ENCODE results near the gene ERCC4. TPM values are rescaled to one million over a fixed set of nuclear protein-coding genes. Genes with fewer than 3 reads are reported as not detected.

Gene ERCC4
- polyA plus RNA-seq, 3 donors from 2014 or later = 17.1 to 25.2 (median 21.8) TPM

DNA sequence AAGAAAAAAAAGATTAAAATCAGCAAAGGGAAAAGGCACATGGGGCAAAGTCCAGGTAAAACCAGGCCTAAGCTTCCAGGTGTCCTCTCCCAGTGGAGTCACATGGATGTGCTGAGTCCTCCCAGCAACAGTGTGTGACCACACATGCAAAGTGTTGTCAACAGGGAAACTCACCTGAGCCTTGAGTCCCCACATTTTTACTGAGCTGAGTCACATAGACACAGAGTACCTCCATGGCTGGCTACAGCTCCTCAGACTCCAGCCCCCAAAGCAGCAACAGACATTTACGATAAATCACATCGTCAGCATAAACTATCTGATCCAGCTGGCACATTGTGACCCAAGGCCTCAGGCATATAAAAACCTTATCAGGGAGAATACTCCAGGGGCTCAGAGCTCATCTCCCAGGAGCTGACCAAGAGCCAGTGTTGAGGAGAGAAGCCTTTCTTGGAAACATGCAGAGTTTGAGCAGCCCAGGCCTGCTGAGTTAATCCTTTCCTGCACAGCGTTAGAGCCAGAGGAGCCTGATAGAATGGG, 20.5 kb downstream of the ERCC4 start:
- H3K9me3 Mint-ChIP-seq = no peaks in the 10 kb centered on the region
- H3K27me3 Mint-ChIP-seq (ENCODE audit: low read depth in 3 of 3) = peaks cover 0 to 2% (median 0%) of the 10 kb centered on the region in 3 donors
- no peak overlapping the region for H3K4me3 Mint-ChIP-seq
- H3K36me3 Mint-ChIP-seq = peaks cover 20 to 51% (median 25%) of the 10 kb centered on the region in 3 donors
- no peak overlapping the region for H3K27ac Mint-ChIP-seq
- no peaks in the 10 kb centered on the region for H3K4me1 Mint-ChIP-seq
- no peak for DNase-seq

- Mint-ChIP-seq H3K36me3 (peaks cover 24 to 46% (median 34%) of the 10 kb centered on the region in 3 donors), H3K27ac (no peak overlapping the region), H3K4me3 (no peak overlapping the region), H3K27me3 (ENCODE audit: low read depth in 3 of 3) (peaks cover 0 to 4% (median 2%) of the 10 kb centered on the region in 3 donors), H3K4me1 (no peaks in the 10 kb centered on the region), H3K9me3 (no peaks in the 10 kb centered on the region)
- no peak for DNase-seq
These were observed 24.9 kb downstream of the ERCC4 start for GRCh38 chr16:13944816-13945215.

- no peak for DNase-seq
- Mint-ChIP-seq H3K4me3 (no peak overlapping the region), H3K9me3 (no peaks in the 10 kb centered on the region), H3K27ac (peak overlapping the region in 1 of 6 donors; percentile 38), H3K27me3 (ENCODE audit: low read depth in 3 of 3) (peaks cover 0 to 4% (median 2%) of the 10 kb centered on the region in 3 donors), H3K36me3 (peaks cover 33 to 51% (median 34%) of the 10 kb centered on the region in 3 donors), H3K4me1 (no peaks in the 10 kb centered on the region)
These were observed 26.0 kb downstream of the ERCC4 start for GRCh38 chr16:13945744-13946485.

DNA sequence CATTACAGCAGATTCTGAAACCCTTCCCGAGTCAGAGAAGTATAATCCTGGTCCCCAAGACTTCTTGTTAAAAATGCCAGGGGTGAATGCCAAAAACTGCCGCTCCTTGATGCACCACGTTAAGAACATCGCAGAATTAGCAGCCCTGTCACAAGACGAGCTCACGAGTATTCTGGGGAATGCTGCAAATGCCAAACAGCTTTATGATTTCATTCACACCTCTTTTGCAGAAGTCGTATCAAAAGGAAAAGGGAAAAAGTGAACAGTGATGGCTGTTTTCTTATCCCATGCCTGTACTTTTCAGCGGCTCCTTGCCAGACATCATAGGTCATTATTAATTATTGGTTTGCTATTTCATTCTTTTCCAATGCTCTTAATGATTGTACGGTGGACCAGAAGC, 28.1 kb downstream of the ERCC4 start:
- H3K27me3 Mint-ChIP-seq (ENCODE audit: low read depth in 3 of 3) = peaks cover 0 to 4% (median 2%) of the 10 kb centered on the region in 3 donors
- DNase-seq = no peak
- H3K27ac Mint-ChIP-seq = no peak overlapping the region
- H3K4me1 Mint-ChIP-seq = no peaks in the 10 kb centered on the region
- H3K36me3 Mint-ChIP-seq = peaks cover 27 to 44% (median 31%) of the 10 kb centered on the region in 3 donors
- H3K4me3 Mint-ChIP-seq = no peak overlapping the region
- no peaks in the 10 kb centered on the region for H3K9me3 Mint-ChIP-seq

- H3K27ac Mint-ChIP-seq = no peak overlapping the region
- no peaks in the 10 kb centered on the region for H3K9me3 Mint-ChIP-seq
- peaks cover 0 to 5% (median 2%) of the 10 kb centered on the region in 3 donors for H3K27me3 Mint-ChIP-seq (ENCODE audit: low read depth in 3 of 3)
- peaks cover 23 to 30% (median 24%) of the 10 kb centered on the region in 3 donors for H3K36me3 Mint-ChIP-seq
- no peak overlapping the region for H3K4me3 Mint-ChIP-seq
- no peaks in the 10 kb centered on the region for H3K4me1 Mint-ChIP-seq
- DNase-seq = no peak
These were observed 31.0 kb downstream of the ERCC4 start for GRCh38 chr16:13950821-13951547.

- Mint-ChIP-seq H3K27ac (no peak overlapping the region), H3K9me3 (no peaks in the 10 kb centered on the region), H3K4me3 (no peak overlapping the region), H3K4me1 (no peaks in the 10 kb centered on the region), H3K36me3 (peaks cover 23 to 24% (median 24%) of the 10 kb centered on the region in 3 donors), H3K27me3 (ENCODE audit: low read depth in 3 of 3) (peaks cover 0 to 6% (median 5%) of the 10 kb centered on the region in 3 donors)
- no peak for DNase-seq
These were observed 31.7 kb downstream of the ERCC4 start for GRCh38 chr16:13951611-13952010.

DNA sequence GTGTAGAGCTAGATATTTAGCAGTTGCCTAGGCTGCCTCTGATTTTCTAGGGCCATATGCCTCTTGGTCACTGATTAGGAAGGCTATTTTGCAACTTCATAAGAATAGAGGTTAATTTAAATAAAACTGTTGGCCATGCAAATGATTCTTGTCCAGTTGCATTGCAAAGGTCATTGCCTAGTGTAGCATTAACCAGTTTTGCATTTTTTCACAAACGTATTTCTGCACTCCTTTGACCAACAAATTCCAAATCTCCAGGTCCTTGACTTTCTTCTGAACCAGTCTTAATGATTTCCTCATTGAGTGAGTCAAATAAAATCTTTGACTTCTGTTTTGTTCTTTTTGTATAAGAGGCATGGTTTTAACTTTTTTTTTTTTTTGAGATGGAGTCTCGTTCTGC, 33.5 kb downstream of the ERCC4 start:
- no peaks in the 10 kb centered on the region for H3K4me1 Mint-ChIP-seq
- no peak overlapping the region for H3K27ac Mint-ChIP-seq
- H3K4me3 Mint-ChIP-seq = no peak overlapping the region
- peaks cover 10 to 16% (median 13%) of the 10 kb centered on the region in 3 donors for H3K36me3 Mint-ChIP-seq
- H3K9me3 Mint-ChIP-seq = no peaks in the 10 kb centered on the region
- H3K27me3 Mint-ChIP-seq (ENCODE audit: low read depth in 3 of 3) = peaks cover 0 to 6% (median 3%) of the 10 kb centered on the region in 3 donors
- no peak for DNase-seq

- no peaks in the 10 kb centered on the region for H3K4me1 Mint-ChIP-seq
- H3K4me3 Mint-ChIP-seq = peak overlapping the region in 1 of 5 donors; percentile 2
- H3K27ac Mint-ChIP-seq = no peak overlapping the region
- H3K27me3 Mint-ChIP-seq (ENCODE audit: low read depth in 3 of 3) = peaks cover 0 to 13% (median 5%) of the 10 kb centered on the region in 3 donors
- H3K9me3 Mint-ChIP-seq = no peaks in the 10 kb centered on the region
- DNase-seq = no peak
- H3K36me3 Mint-ChIP-seq = peaks cover 0 to 3% (median 0%) of the 10 kb centered on the region in 3 donors
These were observed 36.8 kb downstream of the ERCC4 start for GRCh38 chr16:13956635-13957196.

DNA sequence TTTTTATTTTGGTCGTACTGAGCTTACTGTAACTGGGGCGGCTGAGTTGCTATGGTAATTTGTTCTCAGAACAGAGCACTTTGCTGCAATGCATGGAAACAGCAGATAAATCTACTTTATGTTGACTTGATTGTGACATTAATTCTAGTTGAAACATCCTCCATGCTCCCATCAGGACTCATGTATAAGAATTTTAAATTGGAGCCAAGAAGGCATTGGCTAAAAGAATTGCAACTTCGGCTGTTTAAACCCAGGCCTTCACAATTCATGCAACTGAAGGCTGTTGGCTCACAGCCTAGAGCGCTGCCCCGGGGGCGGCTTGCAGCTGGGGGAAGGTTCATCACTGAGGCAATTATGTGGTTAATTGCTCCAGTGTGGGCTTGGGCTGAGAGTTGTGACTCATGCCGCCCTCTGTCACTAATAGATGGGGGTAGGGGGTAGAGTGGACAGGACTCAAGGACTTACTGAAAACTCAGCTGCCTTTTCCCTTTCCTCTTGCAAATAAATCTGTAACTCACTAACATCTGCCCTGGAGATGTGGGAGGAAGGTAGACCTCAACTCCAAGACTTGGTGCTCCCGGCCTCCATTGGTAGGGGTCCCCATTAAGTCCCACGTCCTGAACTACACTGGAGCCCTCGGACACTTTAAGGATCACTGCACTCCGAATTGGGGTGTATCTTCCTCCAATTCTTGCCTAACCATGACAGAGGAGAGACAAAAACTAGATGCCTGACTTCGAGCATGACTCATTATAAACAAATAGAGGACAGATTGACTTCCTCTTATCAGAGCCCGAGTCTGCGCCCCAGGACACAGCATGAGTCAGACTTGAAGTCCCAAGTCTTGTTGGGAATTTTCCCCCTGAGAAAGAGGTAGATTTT, 37.5 kb downstream of the ERCC4 start:
- H3K27me3 Mint-ChIP-seq (ENCODE audit: low read depth in 3 of 3) = peaks cover 0 to 17% (median 5%) of the 10 kb centered on the region in 3 donors
- no peak overlapping the region for H3K27ac Mint-ChIP-seq
- peaks cover 0 to 3% (median 0%) of the 10 kb centered on the region in 3 donors for H3K36me3 Mint-ChIP-seq
- H3K9me3 Mint-ChIP-seq = no peaks in the 10 kb centered on the region
- no peak overlapping the region for H3K4me3 Mint-ChIP-seq
- no peak for DNase-seq
- H3K4me1 Mint-ChIP-seq = no peaks in the 10 kb centered on the region

DNA sequence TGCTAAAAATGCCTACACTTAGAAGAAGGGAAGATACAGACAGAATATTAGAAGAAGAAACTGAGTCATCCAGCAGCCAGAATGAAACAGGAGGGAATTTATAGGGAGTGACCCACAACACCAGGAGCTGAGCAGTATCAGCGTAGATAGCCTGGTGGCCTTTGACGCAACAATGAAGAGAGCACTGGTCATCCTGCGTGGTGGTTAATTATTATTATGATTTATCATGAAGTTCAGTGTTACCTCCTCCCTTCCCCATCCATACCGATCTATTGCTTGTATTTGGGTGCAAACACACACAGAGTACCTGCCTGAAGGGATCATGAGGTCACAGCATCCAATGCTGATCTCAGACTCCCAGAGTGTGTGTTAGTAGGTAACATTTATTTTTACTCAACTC, 38.5 kb downstream of the ERCC4 start:
- H3K36me3 Mint-ChIP-seq = peaks cover 0 to 3% (median 0%) of the 10 kb centered on the region in 3 donors
- H3K4me1 Mint-ChIP-seq = no peaks in the 10 kb centered on the region
- no peak overlapping the region for H3K27ac Mint-ChIP-seq
- H3K4me3 Mint-ChIP-seq = no peak overlapping the region
- no peaks in the 10 kb centered on the region for H3K9me3 Mint-ChIP-seq
- no peak for DNase-seq
- H3K27me3 Mint-ChIP-seq (ENCODE audit: low read depth in 3 of 3) = peaks cover 0 to 19% (median 5%) of the 10 kb centered on the region in 3 donors

- Mint-ChIP-seq H3K27me3 (ENCODE audit: low read depth in 3 of 3) (peaks cover 0 to 21% (median 5%) of the 10 kb centered on the region in 3 donors), H3K36me3 (peaks cover 0 to 3% (median 0%) of the 10 kb centered on the region in 3 donors), H3K9me3 (no peaks in the 10 kb centered on the region), H3K4me1 (no peaks in the 10 kb centered on the region), H3K4me3 (no peak overlapping the region), H3K27ac (no peak overlapping the region)
- no peak for DNase-seq
These were observed 39.7 kb downstream of the ERCC4 start for GRCh38 chr16:13959626-13960025.

GRCh38 chr16:13961099-13961811, 41.3 kb downstream of the ERCC4 start:
- peaks cover 0 to 23% (median 6%) of the 10 kb centered on the region in 3 donors for H3K27me3 Mint-ChIP-seq (ENCODE audit: low read depth in 3 of 3)
- H3K9me3 Mint-ChIP-seq = no peaks in the 10 kb centered on the region
- no peak overlapping the region for H3K27ac Mint-ChIP-seq
- no peak overlapping the region for H3K4me3 Mint-ChIP-seq
- H3K36me3 Mint-ChIP-seq = peaks cover 0 to under 1% (median 0%) of the 10 kb centered on the region in 3 donors
- DNase-seq = no peak
- no peaks in the 10 kb centered on the region for H3K4me1 Mint-ChIP-seq
